H1 (cell line): ENCODE results near the gene TFRC. TPM values are rescaled to one million over a fixed set of nuclear protein-coding genes. Genes with fewer than 3 reads are reported as not detected.
A peak's percentile ranks its signal among the peaks of the same experiment; 100 is the strongest.

Source experiments
- CTCF ChIA-PET: fragments of 300-600 bp; sonication (Branson Sonifier 250); formaldehyde crosslinking; loops from one replicate; lab custom pipeline; 2021; ENCODE audit not compliant: partially characterized antibody; lab: Charles Lee
- POLR2A ChIA-PET: fragments of 300-600 bp; sonication (Branson Sonifier 250); formaldehyde crosslinking; loops from one replicate; lab custom pipeline; 2021; ENCODE audit warnings: inconsistent platforms; ENCODE audit not compliant: partially characterized antibody; lab: Charles Lee
- DNase-seq, 2 experiments: peaks; one replicate each; pipeline versions ENCODE4 v3.0.0 to v3.0.0-alpha.2; 2010 to 2022; ENCODE audit warnings: low spot score in 2 of 2, low read depth in 1 of 2, mixed read lengths in 1 of 2
- FAIRE-seq: peaks from 2 replicates; lab custom pipeline; 2011; peaks lifted over from hg19 to GRCh38; lab: Jason Lieb, UNC
- H2AFZ ChIP-seq: 2 replicates; pipeline ENCODE4 v1.8.1; 2012; ENCODE audit warnings: low read length, inconsistent platforms
- H2AK5ac ChIP-seq: 2 replicates; pipeline ENCODE4 v1.6.1; 2013; ENCODE audit warnings: low read depth, low read length
- H2BK120ac ChIP-seq: replicated peaks from 2 replicates; pipeline ENCODE3; 2013; ENCODE audit warnings: low read depth, low read length, inconsistent platforms
- H2BK12ac ChIP-seq: 2 replicates; pipeline ENCODE4 v1.6.1; 2013; ENCODE audit warnings: low read depth, low read length
- H2BK15ac ChIP-seq: 2 replicates; pipeline ENCODE4 v1.6.1; 2013; ENCODE audit warnings: low read length
- H2BK20ac ChIP-seq: 2 replicates; pipeline ENCODE4 v1.6.1; 2013; ENCODE audit warnings: low read length
- H2BK5ac ChIP-seq: 2 replicates; pipeline ENCODE4 v1.6.1; 2013; ENCODE audit warnings: low read depth, low read length
- H3K14ac ChIP-seq: 2 replicates; pipeline ENCODE4 v1.6.1; 2013; ENCODE audit warnings: inconsistent platforms; ENCODE audit not compliant: insufficient read length
- H3K18ac ChIP-seq: 2 replicates; pipeline ENCODE4 v1.6.1; 2013; ENCODE audit warnings: low read length; ENCODE audit errors: extremely low read depth
- H3K23ac ChIP-seq: 2 replicates; pipeline ENCODE4 v1.6.1; 2013; ENCODE audit warnings: inconsistent platforms; ENCODE audit not compliant: insufficient read length
- H3K23me2 ChIP-seq: 2 replicates; pipeline ENCODE4 v1.6.1; 2013; ENCODE audit warnings: low read depth, low read length
- H3K27ac ChIP-seq: 2 replicates; pipeline ENCODE4 v1.6.1; 2011; ENCODE audit warnings: low read depth, low read length, inconsistent platforms
- H3K27me3 ChIP-seq, 4 experiments: replicated peaks in 1 of 4; 1 replicate in 1 of 4; 2 replicates in 3 of 4; pipeline versions ENCODE4 v1.6.1 to v1.8.1; 2011 to 2013; ENCODE audit warnings: low read length in 3 of 4, mild to moderate bottlenecking in 3 of 4, inconsistent platforms in 2 of 4, mixed read lengths in 2 of 4, moderate library complexity in 1 of 4; ENCODE audit not compliant: control insufficient read depth in 3 of 4, insufficient read depth in 3 of 4; ENCODE audit errors: extremely low read depth in 1 of 4
- H3K36me3 ChIP-seq, 4 experiments: 2 replicates each; pipeline versions ENCODE4 v1.6.1 to v1.8.1; 2011 to 2013; ENCODE audit warnings: mild to moderate bottlenecking in 4 of 4, low read length in 3 of 4, moderate library complexity in 2 of 4, control low read depth in 1 of 4, inconsistent platforms in 1 of 4; ENCODE audit not compliant: insufficient read depth in 4 of 4, control insufficient read depth in 2 of 4
- H3K4ac ChIP-seq: replicated peaks from 2 replicates; pipeline ENCODE3; 2013; ENCODE audit warnings: low read length, low read depth, mixed read lengths, inconsistent platforms; ENCODE audit not compliant: insufficient read length
- H3K4me1 ChIP-seq, 4 experiments: replicated peaks in 1 of 4; 1 replicate in 1 of 4; 2 replicates in 3 of 4; pipeline versions ENCODE4 v1.6.1 to v1.8.1; 2011 to 2013; ENCODE audit warnings: low read length in 3 of 4, inconsistent platforms in 2 of 4, mixed read lengths in 1 of 4; ENCODE audit not compliant: insufficient read depth in 4 of 4, control insufficient read depth in 3 of 4
- H3K4me2 ChIP-seq, 2 experiments: 2 replicates each; pipeline versions ENCODE4 v1.6.1 to v1.8.1; 2011 to 2013; ENCODE audit warnings: low read depth in 2 of 2, low read length in 2 of 2, control low read depth in 1 of 2, inconsistent platforms in 1 of 2, mild to moderate bottlenecking in 1 of 2; ENCODE audit not compliant: insufficient read depth in 1 of 2
- H3K4me3 ChIP-seq, 4 experiments: fragments of 200-600, 300-600 bp in 1 of 4; sonication (generic), shearing (Covaris generic), sonication (Bioruptor Twin) in 1 of 4; 2 replicates each; pipeline versions ENCODE4 v1.5.1 to v1.8.1; 2011 to 2016; ENCODE audit warnings: low read length in 4 of 4, low read depth in 3 of 4, control low read depth in 2 of 4, inconsistent platforms in 2 of 4, mild to moderate bottlenecking in 2 of 4, mixed read lengths in 1 of 4, moderate library complexity in 1 of 4; ENCODE audit not compliant: insufficient read depth in 2 of 4; ENCODE audit errors: extremely low read depth in 1 of 4
- H3K56ac ChIP-seq: replicated peaks from 2 replicates; pipeline ENCODE3; 2013; ENCODE audit warnings: low read depth, mild to moderate bottlenecking, mixed read lengths, low read length, inconsistent platforms; ENCODE audit not compliant: insufficient read length
- H3K79me1 ChIP-seq: 2 replicates; pipeline ENCODE4 v1.6.1; 2013; ENCODE audit warnings: low read depth, low read length, control low read depth
- H3K79me2 ChIP-seq, 2 experiments: 2 replicates each; pipeline versions ENCODE4 v1.6.1 to v1.8.1; 2012 to 2013; ENCODE audit warnings: low read length in 2 of 2, mild to moderate bottlenecking in 2 of 2, inconsistent platforms in 1 of 2; ENCODE audit not compliant: insufficient read depth in 2 of 2, control insufficient read depth in 1 of 2
- H3K9ac ChIP-seq, 4 experiments: replicated peaks in 1 of 4; 1 replicate in 1 of 4; 2 replicates in 3 of 4; pipeline versions ENCODE4 v1.6.1 to v1.8.1; 2011 to 2013; ENCODE audit warnings: low read depth in 3 of 4, low read length in 3 of 4, control low read depth in 2 of 4, mild to moderate bottlenecking in 2 of 4, moderate library complexity in 2 of 4, inconsistent platforms in 1 of 4; ENCODE audit errors: extremely low read depth in 1 of 4
- H3K9me3 ChIP-seq, 2 experiments: 2 replicates each; pipeline versions ENCODE4 v1.6.1 to v1.8.1; 2012 to 2013; ENCODE audit warnings: mild to moderate bottlenecking in 2 of 2, moderate library complexity in 2 of 2, control low read depth in 1 of 2, inconsistent platforms in 1 of 2, low read depth in 1 of 2, low read length in 1 of 2, mixed read lengths in 1 of 2; ENCODE audit not compliant: insufficient read depth in 2 of 2
- H4K20me1 ChIP-seq, 2 experiments: replicated peaks in 1 of 2; 2 replicates each; pipeline versions ENCODE3 to v1.8.1; 2011 to 2013; ENCODE audit warnings: inconsistent platforms in 2 of 2, low read length in 2 of 2, mild to moderate bottlenecking in 1 of 2; ENCODE audit not compliant: insufficient read depth in 2 of 2, control insufficient read depth in 1 of 2
- H4K5ac ChIP-seq: 2 replicates; pipeline ENCODE4 v1.6.1; 2013; ENCODE audit warnings: low read length, low read depth, mixed read lengths, inconsistent platforms; ENCODE audit not compliant: insufficient read length
- H4K8ac ChIP-seq: 2 replicates; pipeline ENCODE4 v1.8.0; 2013; ENCODE audit warnings: mild to moderate bottlenecking, moderate library complexity, low read length, inconsistent platforms; ENCODE audit not compliant: insufficient read depth; ENCODE audit errors: extremely low read depth
- H4K91ac ChIP-seq: replicated peaks from 2 replicates; pipeline ENCODE3; 2013; ENCODE audit warnings: low read length, mixed read lengths, inconsistent platforms; ENCODE audit not compliant: insufficient read length
- BRCA1 ChIP-seq: IDR thresholded peaks from 2 replicates; pipeline ENCODE4 v1.6.1; 2012; ENCODE audit warnings: low read depth, low read length, improper control_type of control experiment
- CBX8 ChIP-seq: fragments of 300-800, 300-1000 bp; sonication (generic); IDR thresholded peaks from 2 replicates; pipeline ENCODE4 v1.7.1; 2016; ENCODE audit warnings: low read depth, low read length, borderline replicate concordance
- CREB1 ChIP-seq: IDR thresholded peaks from 2 replicates; pipeline ENCODE4 v1.6.1; 2012; ENCODE audit warnings: inconsistent platforms
- GTF2F1 ChIP-seq: IDR thresholded peaks from 2 replicates; pipeline ENCODE4 v1.6.1; 2012; ENCODE audit warnings: low read depth, low read length, improper control_type of control experiment, borderline replicate concordance
- KDM4A ChIP-seq: IDR thresholded peaks from one replicate; pipeline ENCODE4 v1.7.1; 2012; ENCODE audit warnings: low read depth, mild to moderate bottlenecking, moderate library complexity, low read length, inconsistent platforms; ENCODE audit not compliant: severe bottlenecking
- POU5F1 ChIP-seq: IDR thresholded peaks from 2 replicates; pipeline ENCODE4 v1.6.1; 2011; ENCODE audit warnings: low read depth, mild to moderate bottlenecking, low read length, moderate library complexity
- RFX5 ChIP-seq: IDR thresholded peaks from 2 replicates; pipeline ENCODE4 v1.6.1; 2011; ENCODE audit warnings: low read depth, low read length, improper control_type of control experiment, borderline replicate concordance
- RNF2 ChIP-seq: fragments of 200-900, 300-1000 bp; sonication (generic); IDR thresholded peaks from 2 replicates; pipeline ENCODE4 v1.7.1; 2016; ENCODE audit warnings: borderline replicate concordance, low read depth, mild to moderate bottlenecking, antibody characterized with exemption, low read length; ENCODE audit not compliant: poor library complexity, severe bottlenecking; ENCODE audit errors: missing control alignments
- SP2 ChIP-seq: IDR thresholded peaks from 2 replicates; pipeline ENCODE4 v1.6.1; 2012; ENCODE audit warnings: mild to moderate bottlenecking, low read length, inconsistent platforms
- TCF12 ChIP-seq: IDR thresholded peaks from 2 replicates; pipeline ENCODE4 v1.6.1; 2011; ENCODE audit warnings: low read depth, mild to moderate bottlenecking, low read length
- YY1 ChIP-seq: IDR thresholded peaks from 2 replicates; pipeline ENCODE4 v1.6.1; 2011; ENCODE audit warnings: low read depth, mild to moderate bottlenecking, low read length
- WGBS, 2 experiments: shearing (Covaris generic) in 1 of 2; methylation state at CpG; one replicate each; pipeline versions ENCODE4 v1.1.6 to v1.1.7; 2013 to 2015; ENCODE audit warnings: low lambda C conversion rate in 2 of 2, mixed read lengths in 2 of 2, inconsistent platforms in 1 of 2, low coverage in 1 of 2, missing lambda C conversion rate in 1 of 2; ENCODE audit not compliant: insufficient replicate concordance in 2 of 2, insufficient coverage in 1 of 2, insufficient read length in 1 of 2; ENCODE audit errors: extremely low coverage in 1 of 2, missing lambda C conversion rate in 1 of 2; 5-methylcytosine and 5-hydroxymethylcytosine counted together
- polyA plus RNA-seq, 7 experiments: library from polyadenylated mRNA; depleted of rRNA in 3 of 7; stranded (reverse) in 5 of 7; unstranded in 2 of 7; fragments of >200 nt in 5 of 7; fragments of 200-250 nt in 2 of 7; gene quantifications; 1 replicate in 5 of 7; 2 replicates in 1 of 7; 4 replicates in 1 of 7; pipeline versions ENCODE4 v1.2.1 to v1.2.3, GENCODE V29; 2011 to 2013; ENCODE audit warnings: missing spikeins in 2 of 7, mixed read lengths in 2 of 7
- total RNA-seq: library from RNA; stranded (reverse); fragmentation: NEBNext Ultra II Directional; extraction: Animal tissue kit (Norgen Biotek cat#: 25700); gene quantifications from 2 replicates; pipeline ENCODE4 v1.2.1, GENCODE V29; 2021

Gene TFRC
- total and polyA plus RNA-seq, 2 of the 8 experiments (the other 6 are each of a cell fraction or from before 2014, with no cell fraction given) = 67.3 to 161 TPM

DNA sequence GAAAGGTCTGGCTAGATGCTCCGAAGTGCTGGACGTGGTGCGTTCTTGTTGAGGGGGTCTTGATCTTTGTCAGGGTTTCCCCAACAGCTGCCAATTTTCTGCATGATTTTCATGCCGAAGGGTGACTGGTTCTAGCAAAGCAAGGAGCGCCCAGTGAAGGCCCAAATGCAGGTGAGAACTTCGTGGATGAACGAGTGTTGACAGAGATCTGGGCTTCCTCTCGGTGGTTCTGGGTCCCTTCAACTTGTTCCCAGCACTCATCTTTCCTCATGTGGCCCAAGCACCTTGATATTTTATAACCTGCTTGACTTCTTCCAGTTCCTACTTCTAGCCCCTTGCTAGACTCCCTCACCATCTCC lies 40.8 kb upstream of the TFRC start:
- Histone ChIP-seq H3K14ac (no peak overlapping the region), H3K4me3 (no peak overlapping the region), H3K79me2 (no peaks in the 10 kb centered on the region), H3K4ac (no peak overlapping the region), H3K36me3 (no peaks in the 10 kb centered on the region), H3K27ac (no peak overlapping the region), H3K18ac (peak overlapping the region; percentile 78; the same call in 1 of the 2 replicates), H2BK5ac (peak overlapping the region; percentile 35; the same call in 1 of the 2 replicates), H3K27me3 (no peaks in the 10 kb centered on the region), H3K9me3 (no peaks in the 10 kb centered on the region), H2AFZ (peak overlapping the region; percentile 94; the same call in 1 of the 2 replicates), H3K4me1 (no peaks in the 10 kb centered on the region), H3K9ac (no peak overlapping the region), H4K5ac (no peak overlapping the region), H2BK12ac (0 out of 2 replicates have a peak overlapping the region, but pooled peaks have one; percentile 80), H3K23ac (no peak overlapping the region), H3K4me2 (no peak overlapping the region), H2BK120ac (no peak overlapping the region), H2BK20ac (peak overlapping the region; percentile 86; the same call in 1 of the 2 replicates), H2BK15ac (peak overlapping the region; percentile 72; the same call in 1 of the 2 replicates), H3K56ac (no peak overlapping the region), H4K91ac (peak overlapping the region; percentile 7), H3K79me1 (no peaks in the 10 kb centered on the region), H4K20me1 (no peaks in the 10 kb centered on the region), H3K23me2 (no peaks in the 10 kb centered on the region), H2AK5ac (no peak overlapping the region), H4K8ac (no peak overlapping the region)
- CTCF ChIA-PET = no interaction called here
- DNase-seq (no peak), FAIRE-seq (no peak)
- 96% methylated on average over 8 of the region's 8 CpGs; no CpG with 5 or more reads in 1 of the 2 experiments for WGBS, 2 experiments
- POLR2A ChIA-PET = interaction anchor here (0.9 kb wide), 1 partner anchor 10 kb away, joined by 3 read pairs; no protein-coding TSS in a partner anchor
- TF ChIP-seq GTF2F1 (no peak), SP2 (no peak), RNF2 (no peak), YY1 (no peak), RFX5 (no peak), TCF12 (no peak), CREB1 (no peak), POU5F1 (no peak), CBX8 (no peak), BRCA1 (no peak), KDM4A (no peak)
